C4-2B (cell line): ENCODE measurements around the gene ALDH8A1.

Source experiments
- ZFX ChIP-seq: fragments of 450-650 bp; IDR thresholded peaks from 2 replicates; pipeline ENCODE4 v1.6.1; 2017
- TF ChIP-seq, protein P1 (sequence below): fragments of 450-650 bp; conservative IDR thresholded peaks from 2 replicates; pipeline ENCODE4 v1.5.1; 2017; ENCODE audit warnings: mild to moderate bottlenecking

- TF ChIP-seq, protein P1, sequence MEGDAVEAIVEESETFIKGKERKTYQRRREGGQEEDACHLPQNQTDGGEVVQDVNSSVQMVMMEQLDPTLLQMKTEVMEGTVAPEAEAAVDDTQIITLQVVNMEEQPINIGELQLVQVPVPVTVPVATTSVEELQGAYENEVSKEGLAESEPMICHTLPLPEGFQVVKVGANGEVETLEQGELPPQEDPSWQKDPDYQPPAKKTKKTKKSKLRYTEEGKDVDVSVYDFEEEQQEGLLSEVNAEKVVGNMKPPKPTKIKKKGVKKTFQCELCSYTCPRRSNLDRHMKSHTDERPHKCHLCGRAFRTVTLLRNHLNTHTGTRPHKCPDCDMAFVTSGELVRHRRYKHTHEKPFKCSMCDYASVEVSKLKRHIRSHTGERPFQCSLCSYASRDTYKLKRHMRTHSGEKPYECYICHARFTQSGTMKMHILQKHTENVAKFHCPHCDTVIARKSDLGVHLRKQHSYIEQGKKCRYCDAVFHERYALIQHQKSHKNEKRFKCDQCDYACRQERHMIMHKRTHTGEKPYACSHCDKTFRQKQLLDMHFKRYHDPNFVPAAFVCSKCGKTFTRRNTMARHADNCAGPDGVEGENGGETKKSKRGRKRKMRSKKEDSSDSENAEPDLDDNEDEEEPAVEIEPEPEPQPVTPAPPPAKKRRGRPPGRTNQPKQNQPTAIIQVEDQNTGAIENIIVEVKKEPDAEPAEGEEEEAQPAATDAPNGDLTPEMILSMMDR: no peak
- no peak for TF ChIP-seq ZFX
These were observed 24.1 kb downstream of the ALDH8A1 start for GRCh38 chr6:134925800-134926199.
